ENCODE measurements around the gene AMOTL1. TPM values are rescaled to one million over a fixed set of nuclear protein-coding genes. Genes with fewer than 3 reads are reported as not detected.

Gene AMOTL1
- total and polyA plus RNA-seq, 2 of the 8 experiments (the other 6 are each of a cell fraction or from before 2014, with no cell fraction given) = 9.0 to 27.6 TPM

DNA sequence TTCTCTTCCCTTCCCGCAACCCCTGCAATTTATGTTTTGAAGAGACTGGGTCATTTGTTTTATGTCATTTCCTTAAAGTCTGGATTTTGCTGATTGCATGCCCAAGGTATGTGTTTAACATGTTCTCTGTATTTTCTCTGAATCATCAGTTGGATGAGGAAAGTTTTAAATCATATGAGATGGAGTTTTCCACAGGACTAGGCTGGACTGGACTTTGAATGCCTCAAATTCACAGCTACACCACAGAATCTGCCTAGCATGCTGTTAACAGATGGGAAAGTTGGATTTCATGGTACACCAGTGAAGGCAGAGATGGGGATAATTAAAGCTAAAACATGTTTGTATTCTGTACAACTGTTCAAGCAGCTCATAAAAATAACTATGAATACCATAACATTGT lies 142.6 kb downstream of the AMOTL1 start:
- Histone ChIP-seq H3K79me2 (ENCODE audit: control insufficient read depth in 1 of 2, insufficient read depth in 2 of 2, low read length in 2 of 2) (no peaks in the 10 kb centered on the region), H2BK120ac (replicated peaks; ENCODE audit: low read depth, low read length) (no peak overlapping the region), H3K9ac (replicated peaks in 1 of 4; ENCODE audit: extremely low read depth in 1 of 4, low read depth in 3 of 4, low read length in 3 of 4) (no peak overlapping the region), H3K14ac (ENCODE audit: insufficient read length) (no peak overlapping the region), H2AFZ (ENCODE audit: low read length) (no peak overlapping the region), H3K23ac (ENCODE audit: insufficient read length) (no peak overlapping the region), H3K4me3 (ENCODE audit: extremely low read depth in 1 of 4, insufficient read depth in 2 of 4, low read depth in 3 of 4, low read length in 4 of 4) (no peak overlapping the region), H4K5ac (ENCODE audit: insufficient read length, low read depth, low read length) (no peak overlapping the region), H4K91ac (replicated peaks; ENCODE audit: insufficient read length, low read length) (no peak overlapping the region), H2AK5ac (ENCODE audit: low read depth, low read length) (no peak overlapping the region), H4K20me1 (replicated peaks in 1 of 2; ENCODE audit: control insufficient read depth in 1 of 2, insufficient read depth in 2 of 2, low read length in 2 of 2) (no peaks in the 10 kb centered on the region), H2BK20ac (ENCODE audit: low read length) (no peak overlapping the region), H3K36me3 (ENCODE audit: control insufficient read depth in 2 of 4, insufficient read depth in 4 of 4, low read length in 3 of 4) (no peaks in the 10 kb centered on the region), H3K79me1 (ENCODE audit: low read depth, low read length) (no peaks in the 10 kb centered on the region), H3K9me3 (ENCODE audit: insufficient read depth in 2 of 2, low read depth in 1 of 2, low read length in 1 of 2) (no peaks in the 10 kb centered on the region), H3K4ac (replicated peaks; ENCODE audit: insufficient read length, low read depth, low read length) (no peak overlapping the region), H2BK15ac (ENCODE audit: low read length) (no peak overlapping the region), H4K8ac (ENCODE audit: extremely low read depth, insufficient read depth, low read length) (no peak overlapping the region), H3K23me2 (ENCODE audit: low read depth, low read length) (no peaks in the 10 kb centered on the region; the same call in 1 of the 2 replicates), H3K27me3 (replicated peaks in 1 of 4; ENCODE audit: control insufficient read depth in 3 of 4, extremely low read depth in 1 of 4, insufficient read depth in 3 of 4, low read length in 3 of 4) (peaks cover 0 to 1% (median 0%) of the 10 kb centered on the region in 4 experiments; a peak in 1 of 7 replicates), H3K4me1 (replicated peaks in 1 of 4; ENCODE audit: control insufficient read depth in 3 of 4, insufficient read depth in 4 of 4, low read length in 3 of 4) (peaks cover 0 to 3% (median 0%) of the 10 kb centered on the region in 4 experiments; a peak in 1 of 7 replicates), H3K56ac (replicated peaks; ENCODE audit: insufficient read length, low read depth, low read length) (no peak overlapping the region), H3K27ac (ENCODE audit: low read depth, low read length) (no peak overlapping the region), H2BK12ac (ENCODE audit: low read depth, low read length) (no peak overlapping the region), H2BK5ac (ENCODE audit: low read depth, low read length) (no peak overlapping the region), H3K18ac (ENCODE audit: extremely low read depth, low read length) (no peak overlapping the region), H3K4me2 (ENCODE audit: insufficient read depth in 1 of 2, low read depth in 2 of 2, low read length in 2 of 2) (no peak overlapping the region)
- POLR2A ChIA-PET (ENCODE audit: partially characterized antibody) = interaction anchor here (0.7 kb wide), 1 partner anchor 22 kb away, joined by 3 read pairs; no protein-coding TSS in a partner anchor
- FAIRE-seq (no peak), DNase-seq (ENCODE audit: low read depth in 1 of 2, low spot score in 2 of 2) (no peak)
- CTCF ChIA-PET (ENCODE audit: partially characterized antibody) = interaction anchor here (0.9 to 2.5 kb wide), 5 partner anchors 11 to 598 kb away, joined by 3 to 9 read pairs (median 3); no protein-coding TSS in a partner anchor
- TF ChIP-seq CEBPB (IDR thresholded peaks at IDR 0.05; ENCODE audit: low read depth, low read length) (no peak), ASH2L (IDR thresholded peaks at IDR 0.05; ENCODE audit: low read length) (no peak), SP2 (IDR thresholded peaks at IDR 0.05; ENCODE audit: low read length) (no peak), GTF2F1 (IDR thresholded peaks at IDR 0.05; ENCODE audit: borderline replicate concordance, low read depth, low read length) (no peak), SIRT6 (IDR thresholded peaks at IDR 0.05; ENCODE audit: low read length) (no peak), HDAC6 (IDR thresholded peaks at IDR 0.05; ENCODE audit: low read depth, low read length) (no peak)
- TF ChIP-seq, protein P1, sequence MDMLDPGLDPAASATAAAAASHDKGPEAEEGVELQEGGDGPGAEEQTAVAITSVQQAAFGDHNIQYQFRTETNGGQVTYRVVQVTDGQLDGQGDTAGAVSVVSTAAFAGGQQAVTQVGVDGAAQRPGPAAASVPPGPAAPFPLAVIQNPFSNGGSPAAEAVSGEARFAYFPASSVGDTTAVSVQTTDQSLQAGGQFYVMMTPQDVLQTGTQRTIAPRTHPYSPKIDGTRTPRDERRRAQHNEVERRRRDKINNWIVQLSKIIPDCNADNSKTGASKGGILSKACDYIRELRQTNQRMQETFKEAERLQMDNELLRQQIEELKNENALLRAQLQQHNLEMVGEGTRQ (IDR thresholded peaks at IDR 0.05; ENCODE audit: low read length) = no peak
- 0% methylated on average over 1 of the region's 1 CpG; no CpG with 5 or more reads in 1 of the 2 experiments for WGBS, 2 experiments (ENCODE audit: extremely low coverage in 1 of 2, insufficient coverage in 1 of 2, insufficient read length in 1 of 2, insufficient replicate concordance in 2 of 2, low coverage in 1 of 2, low lambda C conversion rate in 2 of 2, missing lambda C conversion rate in 1 of 2)
